DND-41 (cell line): Measurements from ENCODE around the gene BAG5.

Experiments used
- ATAC-seq: fragments of 200-7000 bp; cut with Tn5 transposase; 3 replicates; pipeline ENCODE4 v1.9.1; 2021; ENCODE audit warnings: low read depth; ENCODE audit not compliant: insufficient read depth
- DNase-seq: peaks from one replicate; pipeline ENCODE4 v3.0.0-alpha.2; 2020
- H2AFZ ChIP-seq: 2 replicates; pipeline ENCODE4 v1.6.0; 2012; ENCODE audit warnings: low read depth, low read length
- H3K27ac ChIP-seq: 2 replicates; pipeline ENCODE4 v1.5.1; 2012; ENCODE audit warnings: low read length, inconsistent platforms
- H3K27me3 ChIP-seq: fragments of 200-600 bp; sonication (generic); 2 replicates; pipeline ENCODE4 v1.6.0; 2012; ENCODE audit warnings: low read length, mild to moderate bottlenecking, inconsistent platforms; ENCODE audit not compliant: insufficient read depth, poor library complexity
- H3K36me3 ChIP-seq: 2 replicates; pipeline ENCODE4 v1.5.1; 2012; ENCODE audit warnings: low read length, inconsistent platforms; ENCODE audit not compliant: insufficient read depth
- H3K4me1 ChIP-seq: 2 replicates; pipeline ENCODE4 v1.5.1; 2012; ENCODE audit warnings: mild to moderate bottlenecking, low read length; ENCODE audit not compliant: insufficient read depth
- H3K4me2 ChIP-seq: 2 replicates; pipeline ENCODE4 v1.6.0; 2012; ENCODE audit warnings: mild to moderate bottlenecking, moderate library complexity, low read length, inconsistent platforms; ENCODE audit not compliant: insufficient read depth
- H3K4me3 ChIP-seq, 2 experiments: fragments of 200-600 bp in 1 of 2; shearing (Covaris generic) in 1 of 2; 2 replicates each; pipeline ENCODE4 v1.5.1; 2012 to 2016; ENCODE audit warnings: inconsistent platforms in 2 of 2, low read length in 2 of 2, mild to moderate bottlenecking in 2 of 2, low read depth in 1 of 2, moderate library complexity in 1 of 2
- H3K79me2 ChIP-seq: 2 replicates; pipeline ENCODE4 v1.6.0; 2012; ENCODE audit warnings: low read length, inconsistent platforms; ENCODE audit not compliant: insufficient read depth
- H3K9ac ChIP-seq: 2 replicates; pipeline ENCODE4 v1.6.0; 2012; ENCODE audit warnings: low read depth, mild to moderate bottlenecking, inconsistent platforms, low read length, moderate library complexity
- H3K9me3 ChIP-seq: 2 replicates; pipeline ENCODE4 v1.5.1; 2012; ENCODE audit warnings: low read length, moderate library complexity, mild to moderate bottlenecking, inconsistent platforms; ENCODE audit not compliant: insufficient read depth, severe bottlenecking
- H4K20me1 ChIP-seq: 2 replicates; pipeline ENCODE4 v1.6.0; 2012; ENCODE audit warnings: low read length; ENCODE audit not compliant: insufficient read depth
- EZH2 ChIP-seq: IDR thresholded peaks from 3 replicates; pipeline ENCODE4 v1.6.1; 2012; ENCODE audit warnings: borderline replicate concordance, low read depth, mild to moderate bottlenecking, moderate library complexity, low read length, inconsistent platforms; ENCODE audit not compliant: severe bottlenecking
- TF ChIP-seq, protein P1 (sequence below): IDR thresholded peaks from 2 replicates; pipeline ENCODE4 v1.5.1; 2012; ENCODE audit warnings: borderline replicate concordance, low read length, moderate library complexity, mild to moderate bottlenecking; ENCODE audit not compliant: poor library complexity, severe bottlenecking; ENCODE audit errors: extremely low read depth

Gene BAG5

DNA sequence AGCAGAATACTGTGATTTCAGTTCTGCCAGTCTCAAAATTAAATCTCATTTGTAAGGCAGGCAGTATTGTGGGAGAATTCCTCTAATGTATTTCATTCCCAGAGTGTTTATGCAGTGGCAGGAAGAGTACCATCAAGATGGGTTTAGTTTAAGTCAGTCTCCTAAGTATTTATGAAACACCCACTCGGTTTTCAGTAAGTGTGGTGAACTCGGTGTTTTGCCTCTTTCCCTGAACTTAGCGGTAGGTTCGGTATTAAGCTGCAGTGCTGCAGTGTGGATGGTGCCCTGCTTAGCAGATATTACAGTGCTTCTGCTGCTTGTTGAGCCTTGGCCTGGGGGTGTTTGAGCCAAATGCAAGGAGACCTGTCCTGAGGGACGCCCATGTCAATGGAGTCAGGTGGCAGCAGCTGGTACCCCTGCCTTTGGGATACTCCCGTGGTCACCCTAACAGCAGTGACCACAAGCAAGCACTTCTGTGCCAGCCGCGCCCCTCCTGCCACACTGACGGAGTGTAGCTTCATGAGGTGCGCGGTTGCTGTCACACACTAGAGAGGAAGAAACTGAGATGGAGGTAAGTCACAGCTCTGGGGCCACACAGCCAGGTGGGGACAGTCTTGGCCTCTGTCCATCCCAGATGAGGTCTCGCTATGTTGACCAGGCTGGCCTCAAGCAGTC lies 16.1 kb upstream of the BAG5 start:
- no peaks in the 10 kb centered on the region for H3K4me1 ChIP-seq
- no peaks in the 10 kb centered on the region for H3K9me3 ChIP-seq
- H3K27ac ChIP-seq: no peak overlapping the region
- no peak overlapping the region for H3K4me3 ChIP-seq
- H3K36me3 ChIP-seq: peaks cover 43% of the 10 kb centered on the region
- H3K4me2 ChIP-seq: no peak overlapping the region
- ATAC-seq (no peak), DNase-seq (no peak)
- peaks cover 13% of the 10 kb centered on the region; the same call in 1 of the 2 replicates for H4K20me1 ChIP-seq
- H3K79me2 ChIP-seq: 0 out of 2 replicates have a peak, but pooled peaks cover 10% of the 10 kb centered on the region
- no peak overlapping the region for H3K9ac ChIP-seq
- TF ChIP-seq, protein P1, sequence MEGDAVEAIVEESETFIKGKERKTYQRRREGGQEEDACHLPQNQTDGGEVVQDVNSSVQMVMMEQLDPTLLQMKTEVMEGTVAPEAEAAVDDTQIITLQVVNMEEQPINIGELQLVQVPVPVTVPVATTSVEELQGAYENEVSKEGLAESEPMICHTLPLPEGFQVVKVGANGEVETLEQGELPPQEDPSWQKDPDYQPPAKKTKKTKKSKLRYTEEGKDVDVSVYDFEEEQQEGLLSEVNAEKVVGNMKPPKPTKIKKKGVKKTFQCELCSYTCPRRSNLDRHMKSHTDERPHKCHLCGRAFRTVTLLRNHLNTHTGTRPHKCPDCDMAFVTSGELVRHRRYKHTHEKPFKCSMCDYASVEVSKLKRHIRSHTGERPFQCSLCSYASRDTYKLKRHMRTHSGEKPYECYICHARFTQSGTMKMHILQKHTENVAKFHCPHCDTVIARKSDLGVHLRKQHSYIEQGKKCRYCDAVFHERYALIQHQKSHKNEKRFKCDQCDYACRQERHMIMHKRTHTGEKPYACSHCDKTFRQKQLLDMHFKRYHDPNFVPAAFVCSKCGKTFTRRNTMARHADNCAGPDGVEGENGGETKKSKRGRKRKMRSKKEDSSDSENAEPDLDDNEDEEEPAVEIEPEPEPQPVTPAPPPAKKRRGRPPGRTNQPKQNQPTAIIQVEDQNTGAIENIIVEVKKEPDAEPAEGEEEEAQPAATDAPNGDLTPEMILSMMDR: no peak
- TF ChIP-seq EZH2: no peak
- H2AFZ ChIP-seq: no peak overlapping the region
- no peaks in the 10 kb centered on the region for H3K27me3 ChIP-seq

DNA sequence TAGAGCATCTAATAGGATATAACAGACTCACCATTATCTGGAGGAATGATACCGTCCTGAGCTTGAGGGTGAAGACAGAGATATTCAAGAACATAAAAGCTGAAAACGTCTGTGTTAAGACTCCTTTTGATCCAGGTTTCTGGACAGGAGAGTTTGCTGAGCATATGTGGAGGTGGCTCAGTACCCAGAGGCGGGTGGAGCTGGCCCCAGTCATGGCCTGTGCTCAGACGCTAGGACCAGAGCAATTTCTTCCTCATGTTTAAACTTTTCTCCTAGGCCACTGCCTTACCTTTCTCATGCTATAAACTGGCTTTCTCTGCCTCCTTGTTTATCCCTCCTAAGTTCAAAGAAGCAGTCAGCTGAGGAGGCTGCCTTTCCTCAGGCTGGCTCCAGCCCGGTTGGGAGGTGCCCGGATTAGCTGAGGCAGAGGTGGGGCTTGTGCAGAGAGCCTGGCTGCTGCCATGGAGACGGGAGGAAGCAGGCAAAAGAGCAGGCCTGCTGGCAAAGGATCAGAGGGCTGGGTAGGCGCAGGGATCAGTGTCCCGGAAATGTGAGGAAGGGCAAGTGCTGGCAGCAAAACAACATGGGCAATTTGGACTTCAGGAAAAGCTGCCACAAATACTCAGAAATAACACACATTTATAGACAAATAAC lies 14.0 kb upstream of the BAG5 start:
- H2AFZ ChIP-seq: no peak overlapping the region
- DNase-seq: no peak
- no peaks in the 10 kb centered on the region for H3K4me1 ChIP-seq
- no peak for TF ChIP-seq EZH2
- TF ChIP-seq, protein P1: no peak
- no peak overlapping the region for H3K9ac ChIP-seq
- no peak overlapping the region for H3K4me2 ChIP-seq
- no peaks in the 10 kb centered on the region for H3K9me3 ChIP-seq
- no peak overlapping the region for H3K27ac ChIP-seq
- peaks cover 7% of the 10 kb centered on the region; the same call in 1 of the 2 replicates for H4K20me1 ChIP-seq
- peaks cover 50% of the 10 kb centered on the region for H3K36me3 ChIP-seq
- no peaks in the 10 kb centered on the region for H3K27me3 ChIP-seq
- peaks cover 12% of the 10 kb centered on the region; the same call in 1 of the 2 replicates for H3K79me2 ChIP-seq
- H3K4me3 ChIP-seq: no peak overlapping the region
- no peak for ATAC-seq

DNA sequence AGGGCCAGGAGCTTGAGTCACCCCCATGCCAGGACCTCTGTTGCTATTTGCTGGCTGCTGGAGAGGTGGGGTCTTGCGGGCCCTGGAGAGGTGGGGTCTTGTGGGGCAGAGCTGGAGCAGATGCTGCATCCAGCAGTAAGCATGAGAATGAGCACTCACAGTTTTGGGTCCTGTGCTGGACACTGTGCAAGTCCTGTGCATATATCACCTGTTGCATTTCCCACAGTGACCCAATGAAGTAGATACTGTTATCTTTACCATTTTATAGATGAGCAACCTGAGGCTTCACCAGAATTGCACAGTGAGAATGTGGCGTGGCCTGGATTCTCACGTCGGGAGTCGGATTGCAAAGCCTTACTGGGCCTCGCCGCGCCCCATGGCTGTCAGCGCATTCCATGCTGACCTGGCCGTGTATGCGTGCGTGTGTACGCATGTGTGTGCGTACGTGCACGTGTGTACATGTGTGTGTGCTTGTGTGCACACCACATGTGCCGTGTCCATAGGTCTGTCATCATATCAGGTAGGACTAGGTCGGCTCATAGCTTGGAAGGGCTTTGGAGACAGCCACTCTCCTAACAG lies 12.3 kb upstream of the BAG5 start:
- Histone ChIP-seq H2AFZ (no peak overlapping the region), H3K9ac (no peak overlapping the region), H3K4me3 (no peak overlapping the region), H3K79me2 (peaks cover 19% of the 10 kb centered on the region), H3K27ac (no peak overlapping the region), H3K9me3 (no peaks in the 10 kb centered on the region), H3K4me1 (no peaks in the 10 kb centered on the region), H3K4me2 (no peak overlapping the region), H3K36me3 (peaks cover 45% of the 10 kb centered on the region), H4K20me1 (peaks cover 7% of the 10 kb centered on the region; the same call in 1 of the 2 replicates), H3K27me3 (no peaks in the 10 kb centered on the region)
- ATAC-seq (no peak), DNase-seq (no peak)
- TF ChIP-seq, protein P1: no peak
- no peak for TF ChIP-seq EZH2
